Stimulated activated CD4-positive, alpha-beta T cell treated with anti-CD3 and anti-CD28 coated beads, Interleukin-1b, Interleukin-23, amount 100 ng/mL, for 4 hours (primary cell): ENCODE results near the gene KCNJ16.

Experiments used
- DNase-seq, 2 donors: peaks; one replicate each; pipeline ENCODE4 v3.0.0-alpha.2; 2020; ENCODE audit warnings: low read depth in 2 of 2

Gene KCNJ16

GRCh38 chr17:70070305-70071027 is 4.6 kb upstream of the KCNJ16 start:
- no peak for DNase-seq

- DNase-seq, result no peak
These were observed 3.9 kb upstream of the KCNJ16 start for GRCh38 chr17:70071127-70071526.

GRCh38 chr17:70071620-70072019 is 3.4 kb upstream of the KCNJ16 start:
- no peak for DNase-seq

- no peak for DNase-seq
These were observed 2.3 kb upstream of the KCNJ16 start for GRCh38 chr17:70072546-70073309.

GRCh38 chr17:70073310-70073709 is 1.7 kb upstream of the KCNJ16 start:
- DNase-seq, result no peak

- DNase-seq, result no peak
These were observed 1.2 kb upstream of the KCNJ16 start for GRCh38 chr17:70073799-70074198.

GRCh38 chr17:70074236-70074830 is 692 bp upstream of the KCNJ16 start:
- DNase-seq, result no peak

- no peak for DNase-seq
These were observed 1.2 kb downstream of the KCNJ16 start for GRCh38 chr17:70076189-70076588.

GRCh38 chr17:70076831-70077230 is 1.8 kb downstream of the KCNJ16 start:
- DNase-seq, result no peak

GRCh38 chr17:70078549-70078948 is 3.5 kb downstream of the KCNJ16 start:
- DNase-seq, result no peak

GRCh38 chr17:70078994-70079531 is 4.0 kb downstream of the KCNJ16 start:
- no peak for DNase-seq

- no peak for DNase-seq
These were observed 5.7 kb downstream of the KCNJ16 start for GRCh38 chr17:70080541-70081347.

- no peak for DNase-seq
These were observed 6.9 kb downstream of the KCNJ16 start for GRCh38 chr17:70081885-70082284.

- DNase-seq, result no peak
These were observed 9.5 kb downstream of the KCNJ16 start for GRCh38 chr17:70084476-70084875.

GRCh38 chr17:70086516-70086915 is 11.5 kb downstream of the KCNJ16 start:
- DNase-seq, result no peak

- no peak for DNase-seq
These were observed 14.6 kb downstream of the KCNJ16 start for GRCh38 chr17:70089513-70090148.

- DNase-seq, result no peak
These were observed 16.1 kb downstream of the KCNJ16 start for GRCh38 chr17:70091005-70091568.

- DNase-seq, result no peak
These were observed 16.7 kb downstream of the KCNJ16 start for GRCh38 chr17:70091696-70092095.

- no peak for DNase-seq
These were observed 18.1 kb downstream of the KCNJ16 start for GRCh38 chr17:70093163-70093562.

GRCh38 chr17:70095455-70095854 is 20.4 kb downstream of the KCNJ16 start:
- DNase-seq, result no peak

GRCh38 chr17:70096861-70097260 is 21.8 kb downstream of the KCNJ16 start:
- DNase-seq, result no peak
